Ammon's horn (tissue), 1 donor: Measurements from ENCODE around the gene ANKRD13A.
A peak's percentile ranks its signal among the peaks of the same experiment; 100 is the strongest.

Source experiments
- DNase-seq: peaks from one replicate; pipeline ENCODE4 v3.0.0-alpha.2; 2016; ENCODE audit warnings: low spot score

The ANKRD13A gene

GRCh38 chr12:109998904-109999648, at the start of gene ANKRD13A:
TSS of gene ANKRD13A (plus strand) at chr12:109999430. CDS start at chr12:109999689, 259 bp downstream.
- DNase-seq = peak; percentile 96

GRCh38 chr12:109950625-109951024, 48.6 kb upstream of the ANKRD13A start:
- no peak for DNase-seq

GRCh38 chr12:109951136-109951535, 48.1 kb upstream of the ANKRD13A start:
- DNase-seq = no peak

- DNase-seq = no peak
Measured at GRCh38 chr12:109951751-109952150, 47.5 kb upstream of the ANKRD13A start.

- DNase-seq = peak; percentile 52
Measured at GRCh38 chr12:109952160-109952858, 46.9 kb upstream of the ANKRD13A start.

- DNase-seq = no peak
Measured at GRCh38 chr12:109952873-109953272, 46.4 kb upstream of the ANKRD13A start.

- DNase-seq = no peak
Measured at GRCh38 chr12:109953656-109954055, 45.6 kb upstream of the ANKRD13A start.

GRCh38 chr12:109958374-109958773, 40.9 kb upstream of the ANKRD13A start:
- DNase-seq = no peak

GRCh38 chr12:109959411-109960093, 39.7 kb upstream of the ANKRD13A start:
- DNase-seq = no peak

- DNase-seq = no peak
Measured at GRCh38 chr12:109961201-109961600, 38.0 kb upstream of the ANKRD13A start.

- no peak for DNase-seq
Measured at GRCh38 chr12:109961612-109962011, 37.6 kb upstream of the ANKRD13A start.

GRCh38 chr12:109962398-109962797, 36.8 kb upstream of the ANKRD13A start:
- no peak for DNase-seq

- no peak for DNase-seq
Measured at GRCh38 chr12:109963330-109963729, 35.9 kb upstream of the ANKRD13A start.

GRCh38 chr12:109963743-109964429, 35.3 kb upstream of the ANKRD13A start:
- DNase-seq = no peak

GRCh38 chr12:109966546-109966945, 32.7 kb upstream of the ANKRD13A start:
- DNase-seq = no peak

GRCh38 chr12:109967383-109968031, 31.7 kb upstream of the ANKRD13A start:
- no peak for DNase-seq

- no peak for DNase-seq
Measured at GRCh38 chr12:109968032-109968420, 31.2 kb upstream of the ANKRD13A start.

- DNase-seq = no peak
Measured at GRCh38 chr12:109968801-109969200, 30.4 kb upstream of the ANKRD13A start.

GRCh38 chr12:109972821-109973220, 26.4 kb upstream of the ANKRD13A start:
- no peak for DNase-seq

- no peak for DNase-seq
Measured at GRCh38 chr12:109981311-109981710, 17.9 kb upstream of the ANKRD13A start.

- no peak for DNase-seq
Measured at GRCh38 chr12:109982210-109982609, 17.0 kb upstream of the ANKRD13A start.
